Measurements from ENCODE around the gene FRAS1. TPM values are rescaled to one million over a fixed set of nuclear protein-coding genes. Genes with fewer than 3 reads are reported as not detected.

Gene FRAS1
- total RNA-seq, 1 donor from 2014 or later: 24.6 TPM

GRCh38 chr4:78377555-78377954 is 320.4 kb downstream of the FRAS1 start:
- H3K27me3 ChIP-seq (ENCODE audit: insufficient read depth, low read length): no peaks in the 10 kb centered on the region
- H3K27ac Mint-ChIP-seq (ENCODE audit: unreplicated experiment): no peak overlapping the region
- H3K4me2 ChIP-seq (ENCODE audit: low read length): no peak overlapping the region
- no peak overlapping the region for H3K9ac ChIP-seq (ENCODE audit: low read length)
- no peaks in the 10 kb centered on the region for H4K20me1 ChIP-seq (ENCODE audit: insufficient read depth, low read length)
- peaks cover 4% of the 10 kb centered on the region for H3K4me1 ChIP-seq (ENCODE audit: insufficient read depth, low read length)
- H3K36me3 Mint-ChIP-seq (ENCODE audit: low read depth, unreplicated experiment): no peaks in the 10 kb centered on the region
- H3K79me2 ChIP-seq (ENCODE audit: insufficient read depth, low read length): no peaks in the 10 kb centered on the region
- no peaks in the 10 kb centered on the region for H3K36me3 ChIP-seq (ENCODE audit: insufficient read depth, low read length)
- no peaks in the 10 kb centered on the region for H3K9me3 ChIP-seq (ENCODE audit: insufficient read depth, low read depth, low read length)
- H3K9me3 Mint-ChIP-seq (ENCODE audit: unreplicated experiment): no peaks in the 10 kb centered on the region
- H3K4me1 Mint-ChIP-seq (ENCODE audit: low read depth, unreplicated experiment): peaks cover 14% of the 10 kb centered on the region
- DNase-seq (ENCODE audit: low read depth) (no peak), FAIRE-seq (no peak)
- H3K27me3 Mint-ChIP-seq (ENCODE audit: low read depth, unreplicated experiment): no peaks in the 10 kb centered on the region
- TF ChIP-seq EZH2 (IDR thresholded peaks at IDR 0.05; ENCODE audit: insufficient read depth, low read length): no peak
- no peak for TF ChIP-seq CTCF (IDR thresholded peaks at IDR 0.05; ENCODE audit: insufficient read depth, low read depth, low read length)
- H3K27ac ChIP-seq (ENCODE audit: low read depth, low read length): no peak overlapping the region
- no peak overlapping the region for H3K4me3 ChIP-seq (ENCODE audit: insufficient read depth, low read depth, low read length)
- H3K4me3 Mint-ChIP-seq (ENCODE audit: unreplicated experiment): no peak overlapping the region
- no peak overlapping the region for H2AFZ ChIP-seq (ENCODE audit: low read depth, low read length)

- no peak overlapping the region for H3K27ac Mint-ChIP-seq (ENCODE audit: unreplicated experiment)
- DNase-seq (ENCODE audit: low read depth) (peak; percentile 4), FAIRE-seq (no peak)
- Histone ChIP-seq H3K9ac (ENCODE audit: low read length) (no peak overlapping the region), H3K27ac (ENCODE audit: low read depth, low read length) (no peak overlapping the region), H4K20me1 (ENCODE audit: insufficient read depth, low read length) (no peaks in the 10 kb centered on the region), H3K36me3 (ENCODE audit: insufficient read depth, low read length) (no peaks in the 10 kb centered on the region), H3K4me3 (ENCODE audit: insufficient read depth, low read depth, low read length) (no peak overlapping the region), H3K4me1 (ENCODE audit: insufficient read depth, low read length) (peaks cover 4% of the 10 kb centered on the region), H3K9me3 (ENCODE audit: insufficient read depth, low read depth, low read length) (no peaks in the 10 kb centered on the region), H2AFZ (ENCODE audit: low read depth, low read length) (no peak overlapping the region), H3K4me2 (ENCODE audit: low read length) (no peak overlapping the region), H3K79me2 (ENCODE audit: insufficient read depth, low read length) (no peaks in the 10 kb centered on the region), H3K27me3 (ENCODE audit: insufficient read depth, low read length) (no peaks in the 10 kb centered on the region)
- H3K36me3 Mint-ChIP-seq (ENCODE audit: low read depth, unreplicated experiment): no peaks in the 10 kb centered on the region
- H3K4me1 Mint-ChIP-seq (ENCODE audit: low read depth, unreplicated experiment): peaks cover 14% of the 10 kb centered on the region
- H3K9me3 Mint-ChIP-seq (ENCODE audit: unreplicated experiment): no peaks in the 10 kb centered on the region
- no peak overlapping the region for H3K4me3 Mint-ChIP-seq (ENCODE audit: unreplicated experiment)
- no peaks in the 10 kb centered on the region for H3K27me3 Mint-ChIP-seq (ENCODE audit: low read depth, unreplicated experiment)
- no peak for TF ChIP-seq EZH2 (IDR thresholded peaks at IDR 0.05; ENCODE audit: insufficient read depth, low read length)
- TF ChIP-seq CTCF (IDR thresholded peaks at IDR 0.05; ENCODE audit: insufficient read depth, low read depth, low read length): no peak
These were observed 321.9 kb downstream of the FRAS1 start for GRCh38 chr4:78379040-78379439.

GRCh38 chr4:78379991-78380729 is 323.0 kb downstream of the FRAS1 start:
- Mint-ChIP-seq H3K4me1 (ENCODE audit: low read depth, unreplicated experiment) (peaks cover 14% of the 10 kb centered on the region), H3K9me3 (ENCODE audit: unreplicated experiment) (no peaks in the 10 kb centered on the region), H3K36me3 (ENCODE audit: low read depth, unreplicated experiment) (no peaks in the 10 kb centered on the region), H3K4me3 (ENCODE audit: unreplicated experiment) (no peak overlapping the region), H3K27ac (ENCODE audit: unreplicated experiment) (no peak overlapping the region), H3K27me3 (ENCODE audit: low read depth, unreplicated experiment) (no peaks in the 10 kb centered on the region)
- TF ChIP-seq EZH2 (IDR thresholded peaks at IDR 0.05; ENCODE audit: insufficient read depth, low read length): no peak
- no peak for TF ChIP-seq CTCF (IDR thresholded peaks at IDR 0.05; ENCODE audit: insufficient read depth, low read depth, low read length)
- H3K9me3 ChIP-seq (ENCODE audit: insufficient read depth, low read depth, low read length): no peaks in the 10 kb centered on the region
- peaks cover 4% of the 10 kb centered on the region for H3K4me1 ChIP-seq (ENCODE audit: insufficient read depth, low read length)
- peak; percentile 59 for DNase-seq (ENCODE audit: low read depth)
- H3K27ac ChIP-seq (ENCODE audit: low read depth, low read length): no peak overlapping the region
- no peaks in the 10 kb centered on the region for H4K20me1 ChIP-seq (ENCODE audit: insufficient read depth, low read length)
- H3K4me2 ChIP-seq (ENCODE audit: low read length): no peak overlapping the region
- no peak overlapping the region for H3K9ac ChIP-seq (ENCODE audit: low read length)
- no peak overlapping the region for H3K4me3 ChIP-seq (ENCODE audit: insufficient read depth, low read depth, low read length)
- H2AFZ ChIP-seq (ENCODE audit: low read depth, low read length): no peak overlapping the region
- peak; percentile 54 for FAIRE-seq
- no peaks in the 10 kb centered on the region for H3K27me3 ChIP-seq (ENCODE audit: insufficient read depth, low read length)
- H3K36me3 ChIP-seq (ENCODE audit: insufficient read depth, low read length): no peaks in the 10 kb centered on the region
- H3K79me2 ChIP-seq (ENCODE audit: insufficient read depth, low read length): no peaks in the 10 kb centered on the region
